ENCODE data around the gene UNC13C. TPM values are rescaled to one million over a fixed set of nuclear protein-coding genes. Genes with fewer than 3 reads are reported as not detected.

The UNC13C gene
- total RNA-seq, 1 donor from 2014 or later: not detected

GRCh38 chr15:54575586-54575985 lies 597.3 kb downstream of the UNC13C start:
- no peak overlapping the region for H3K4me3 Mint-ChIP-seq
- no peaks in the 10 kb centered on the region for H3K9me3 Mint-ChIP-seq
- CTCF ChIA-PET: no interaction called here
- no peaks in the 10 kb centered on the region for H3K36me3 Mint-ChIP-seq (ENCODE audit: low read depth)
- intact Hi-C loops (cut with micrococcal nuclease): no loop called here
- ATAC-seq (ENCODE audit: low read depth) (no peak), DNase-seq (no peak)
- no peaks in the 10 kb centered on the region for H3K4me1 Mint-ChIP-seq
- H3K27me3 Mint-ChIP-seq: no peaks in the 10 kb centered on the region
- POLR2A ChIA-PET: no interaction called here
- TF ChIP-seq CTCF (IDR thresholded peaks at IDR 0.05): no peak
- H3K27ac Mint-ChIP-seq: no peak overlapping the region

GRCh38 chr15:54576298-54576935 lies 598.2 kb downstream of the UNC13C start:
- Mint-ChIP-seq H3K27ac (no peak overlapping the region), H3K36me3 (ENCODE audit: low read depth) (no peaks in the 10 kb centered on the region)

GRCh38 chr15:54577476-54578250 lies 599.4 kb downstream of the UNC13C start:
- no peaks in the 10 kb centered on the region for H3K27me3 Mint-ChIP-seq
- H3K27ac Mint-ChIP-seq: no peak overlapping the region
- no peak for DNase-seq
- H3K9me3 Mint-ChIP-seq: peaks cover 7% of the 10 kb centered on the region
- no peak for ATAC-seq (ENCODE audit: low read depth)
- H3K36me3 Mint-ChIP-seq (ENCODE audit: low read depth): no peaks in the 10 kb centered on the region
- H3K4me3 Mint-ChIP-seq: no peak overlapping the region
- ChIA-PET CTCF (no interaction called here), POLR2A (no interaction called here)
- no peaks in the 10 kb centered on the region for H3K4me1 Mint-ChIP-seq
- no peak for TF ChIP-seq CTCF (IDR thresholded peaks at IDR 0.05)
- intact Hi-C loops (cut with micrococcal nuclease): no loop called here

More at GRCh38 chr15:54576298-54576935, 598.2 kb downstream of the UNC13C start:
- POLR2A ChIA-PET: no interaction called here
- no peak for TF ChIP-seq CTCF (IDR thresholded peaks at IDR 0.05)
- intact Hi-C loops (cut with micrococcal nuclease): no loop called here
- CTCF ChIA-PET: no interaction called here
- DNase-seq: no peak
- Mint-ChIP-seq H3K4me3 (no peak overlapping the region), H3K9me3 (peaks cover 3% of the 10 kb centered on the region), H3K4me1 (no peaks in the 10 kb centered on the region), H3K27me3 (no peaks in the 10 kb centered on the region)
- no peak for ATAC-seq (ENCODE audit: low read depth)

GRCh38 chr15:54579855-54580254 lies 601.6 kb downstream of the UNC13C start:
- ChIA-PET CTCF (no interaction called here), POLR2A (no interaction called here)
- Mint-ChIP-seq H3K4me1 (no peaks in the 10 kb centered on the region), H3K27me3 (no peaks in the 10 kb centered on the region), H3K27ac (no peak overlapping the region), H3K36me3 (ENCODE audit: low read depth) (no peaks in the 10 kb centered on the region), H3K4me3 (no peak overlapping the region), H3K9me3 (peaks cover 7% of the 10 kb centered on the region)
- intact Hi-C loops (cut with micrococcal nuclease): no loop called here
- ATAC-seq (ENCODE audit: low read depth): no peak
- DNase-seq: no peak
- no peak for TF ChIP-seq CTCF (IDR thresholded peaks at IDR 0.05)

GRCh38 chr15:54580643-54581042 lies 602.4 kb downstream of the UNC13C start:
- no peaks in the 10 kb centered on the region for H3K27me3 Mint-ChIP-seq
- ChIA-PET POLR2A (no interaction called here), CTCF (no interaction called here)
- no peaks in the 10 kb centered on the region for H3K36me3 Mint-ChIP-seq (ENCODE audit: low read depth)
- ATAC-seq (ENCODE audit: low read depth) (no peak), DNase-seq (no peak)
- TF ChIP-seq CTCF (IDR thresholded peaks at IDR 0.05): no peak
- H3K4me3 Mint-ChIP-seq: no peak overlapping the region
- no peak overlapping the region for H3K27ac Mint-ChIP-seq
- peaks cover 7% of the 10 kb centered on the region for H3K9me3 Mint-ChIP-seq
- intact Hi-C loops (cut with micrococcal nuclease): no loop called here
- H3K4me1 Mint-ChIP-seq: no peaks in the 10 kb centered on the region

Data from activated B cell treated with CpG ODN at 0.5 μM for 24 hours (primary cell).